K562 (cell line): ENCODE results near the gene SPHK2. TPM values are rescaled to one million over a fixed set of nuclear protein-coding genes. Genes with fewer than 3 reads are reported as not detected.
A peak's percentile ranks its signal among the peaks of the same experiment; 100 is the strongest.

Experiments
- ELF4 ChIP-seq: fragments of 450-650 bp; formaldehyde crosslinking; IDR thresholded peaks from 2 replicates; pipeline ENCODE4 v1.4.0; 2022; ENCODE audit warnings: missing genetic modification characterization
- GABPB1 ChIP-seq: sonication (generic); formaldehyde crosslinking; IDR thresholded peaks from 2 replicates; pipeline ENCODE4 v1.8.0; 2022; ENCODE audit warnings: mild to moderate bottlenecking, missing genetic modification reagents
- KDM1A ChIP-seq, 2 experiments: fragments of 450-650 bp; IDR thresholded peaks; 2 replicates each; pipeline ENCODE4 v1.6.1; 2016; ENCODE audit warnings: mild to moderate bottlenecking in 2 of 2
- SETDB1 ChIP-seq: IDR thresholded peaks from one replicate; pipeline ENCODE4 v1.6.1; 2012; ENCODE audit warnings: low read length, control low read depth, inconsistent platforms
- TBL1XR1 ChIP-seq, 2 experiments: IDR thresholded peaks; 2 replicates each; pipeline ENCODE4 v1.6.1; 2012; ENCODE audit warnings: improper control_type of control experiment in 2 of 2, low read length in 2 of 2, mild to moderate bottlenecking in 1 of 2
- ZNF134 ChIP-seq: fragments of 250-450 bp; sonication (Bioruptor Pico); conservative IDR thresholded peaks from 2 replicates; pipeline ENCODE4 v1.4.0; 2020
- polyA plus RNA-seq, 8 experiments: library from polyadenylated mRNA; depleted of rRNA in 4 of 8; stranded (reverse) in 5 of 8; unstranded in 3 of 8; fragments of >200 nt; fragmentation: Nextera tagmentation in 2 of 8; fragmentation: Illumina TruSeq in 1 of 8; extraction: Ambion mirVana in 2 of 8; extraction: Trizol in 1 of 8; gene quantifications; 2 replicates each; pipeline versions ENCODE4 v1.2.1 to v1.2.3, GENCODE V29; 2011 to 2014; ENCODE audit warnings: inconsistent platforms in 1 of 8, missing spikeins in 1 of 8
- total RNA-seq, 7 experiments: library from RNA; depleted of rRNA in 6 of 7; stranded (reverse); fragments of >200 nt in 6 of 7; fragmentation: Illumina TruSeq in 2 of 7; extraction: Trizol in 2 of 7; gene quantifications; 2 replicates each; pipeline versions ENCODE4 v1.2.1 to v1.2.3, GENCODE V29; 2011 to 2021; ENCODE audit warnings: low replicate concordance in 1 of 7
- TF ChIP-seq, protein P1 (sequence below), 2 experiments: fragments of 450-650 bp in 1 of 2; sonication (generic) in 1 of 2; formaldehyde crosslinking in 1 of 2; IDR thresholded peaks; 2 replicates each; pipeline versions ENCODE4 v1.7.1 to v1.9.0; 2016 to 2022; ENCODE audit warnings: inconsistent platforms in 1 of 2, mild to moderate bottlenecking in 1 of 2, missing genetic modification reagents in 1 of 2
- TF ChIP-seq, protein P2 (sequence below), 2 experiments: fragments of 450-650 bp in 1 of 2; IDR thresholded peaks; 2 replicates each; pipeline ENCODE4 v1.6.1; 2011 to 2017; ENCODE audit warnings: low read depth in 2 of 2, antibody characterized with exemption in 1 of 2, borderline replicate concordance in 1 of 2, low read length in 1 of 2, mild to moderate bottlenecking in 1 of 2, mixed read lengths in 1 of 2; ENCODE audit not compliant: control insufficient read depth in 1 of 2
- TF ChIP-seq, protein P3 (sequence below): sonication (generic); formaldehyde crosslinking; IDR thresholded peaks from 2 replicates; pipeline ENCODE4 v1.8.0; 2022; ENCODE audit warnings: missing genetic modification reagents, mild to moderate bottlenecking, borderline replicate concordance

SPHK2 gene
- total and polyA plus RNA-seq, 9 of the 15 experiments (the other 6 are each of a cell fraction or from before 2014, with no cell fraction given) = 0.10 to 15.2 (median 2.9) TPM

- TF ChIP-seq, protein P1, sequence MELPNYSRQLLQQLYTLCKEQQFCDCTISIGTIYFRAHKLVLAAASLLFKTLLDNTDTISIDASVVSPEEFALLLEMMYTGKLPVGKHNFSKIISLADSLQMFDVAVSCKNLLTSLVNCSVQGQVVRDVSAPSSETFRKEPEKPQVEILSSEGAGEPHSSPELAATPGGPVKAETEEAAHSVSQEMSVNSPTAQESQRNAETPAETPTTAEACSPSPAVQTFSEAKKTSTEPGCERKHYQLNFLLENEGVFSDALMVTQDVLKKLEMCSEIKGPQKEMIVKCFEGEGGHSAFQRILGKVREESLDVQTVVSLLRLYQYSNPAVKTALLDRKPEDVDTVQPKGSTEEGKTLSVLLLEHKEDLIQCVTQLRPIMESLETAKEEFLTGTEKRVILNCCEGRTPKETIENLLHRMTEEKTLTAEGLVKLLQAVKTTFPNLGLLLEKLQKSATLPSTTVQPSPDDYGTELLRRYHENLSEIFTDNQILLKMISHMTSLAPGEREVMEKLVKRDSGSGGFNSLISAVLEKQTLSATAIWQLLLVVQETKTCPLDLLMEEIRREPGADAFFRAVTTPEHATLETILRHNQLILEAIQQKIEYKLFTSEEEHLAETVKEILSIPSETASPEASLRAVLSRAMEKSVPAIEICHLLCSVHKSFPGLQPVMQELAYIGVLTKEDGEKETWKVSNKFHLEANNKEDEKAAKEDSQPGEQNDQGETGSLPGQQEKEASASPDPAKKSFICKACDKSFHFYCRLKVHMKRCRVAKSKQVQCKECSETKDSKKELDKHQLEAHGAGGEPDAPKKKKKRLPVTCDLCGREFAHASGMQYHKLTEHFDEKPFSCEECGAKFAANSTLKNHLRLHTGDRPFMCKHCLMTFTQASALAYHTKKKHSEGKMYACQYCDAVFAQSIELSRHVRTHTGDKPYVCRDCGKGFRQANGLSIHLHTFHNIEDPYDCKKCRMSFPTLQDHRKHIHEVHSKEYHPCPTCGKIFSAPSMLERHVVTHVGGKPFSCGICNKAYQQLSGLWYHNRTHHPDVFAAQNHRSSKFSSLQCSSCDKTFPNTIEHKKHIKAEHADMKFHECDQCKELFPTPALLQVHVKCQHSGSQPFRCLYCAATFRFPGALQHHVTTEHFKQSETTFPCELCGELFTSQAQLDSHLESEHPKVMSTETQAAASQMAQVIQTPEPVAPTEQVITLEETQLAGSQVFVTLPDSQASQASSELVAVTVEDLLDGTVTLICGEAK (IDR thresholded peaks at IDR 0.05) = no peak
- TF ChIP-seq, protein P1 (CRISPR knock-in tag; IDR thresholded peaks at IDR 0.05) = no peak
- TF ChIP-seq, protein P2, sequence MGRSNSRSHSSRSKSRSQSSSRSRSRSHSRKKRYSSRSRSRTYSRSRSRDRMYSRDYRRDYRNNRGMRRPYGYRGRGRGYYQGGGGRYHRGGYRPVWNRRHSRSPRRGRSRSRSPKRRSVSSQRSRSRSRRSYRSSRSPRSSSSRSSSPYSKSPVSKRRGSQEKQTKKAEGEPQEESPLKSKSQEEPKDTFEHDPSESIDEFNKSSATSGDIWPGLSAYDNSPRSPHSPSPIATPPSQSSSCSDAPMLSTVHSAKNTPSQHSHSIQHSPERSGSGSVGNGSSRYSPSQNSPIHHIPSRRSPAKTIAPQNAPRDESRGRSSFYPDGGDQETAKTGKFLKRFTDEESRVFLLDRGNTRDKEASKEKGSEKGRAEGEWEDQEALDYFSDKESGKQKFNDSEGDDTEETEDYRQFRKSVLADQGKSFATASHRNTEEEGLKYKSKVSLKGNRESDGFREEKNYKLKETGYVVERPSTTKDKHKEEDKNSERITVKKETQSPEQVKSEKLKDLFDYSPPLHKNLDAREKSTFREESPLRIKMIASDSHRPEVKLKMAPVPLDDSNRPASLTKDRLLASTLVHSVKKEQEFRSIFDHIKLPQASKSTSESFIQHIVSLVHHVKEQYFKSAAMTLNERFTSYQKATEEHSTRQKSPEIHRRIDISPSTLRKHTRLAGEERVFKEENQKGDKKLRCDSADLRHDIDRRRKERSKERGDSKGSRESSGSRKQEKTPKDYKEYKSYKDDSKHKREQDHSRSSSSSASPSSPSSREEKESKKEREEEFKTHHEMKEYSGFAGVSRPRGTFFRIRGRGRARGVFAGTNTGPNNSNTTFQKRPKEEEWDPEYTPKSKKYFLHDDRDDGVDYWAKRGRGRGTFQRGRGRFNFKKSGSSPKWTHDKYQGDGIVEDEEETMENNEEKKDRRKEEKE (IDR thresholded peaks at IDR 0.05; ENCODE audit: borderline replicate concordance in 1 of 2, control insufficient read depth in 1 of 2, low read depth in 2 of 2, low read length in 1 of 2) = no peak
- TF ChIP-seq ELF4 (CRISPR knock-in tag) (no peak), TBL1XR1 (IDR thresholded peaks at IDR 0.05; ENCODE audit: low read length in 2 of 2) (no peak), ZNF134 (CRISPR knock-in tag) (no peak), GABPB1 (CRISPR knock-in tag) (no peak), SETDB1 (no peak), KDM1A (IDR thresholded peaks at IDR 0.05) (peak; percentile 72 to 79)
- TF ChIP-seq, protein P3, sequence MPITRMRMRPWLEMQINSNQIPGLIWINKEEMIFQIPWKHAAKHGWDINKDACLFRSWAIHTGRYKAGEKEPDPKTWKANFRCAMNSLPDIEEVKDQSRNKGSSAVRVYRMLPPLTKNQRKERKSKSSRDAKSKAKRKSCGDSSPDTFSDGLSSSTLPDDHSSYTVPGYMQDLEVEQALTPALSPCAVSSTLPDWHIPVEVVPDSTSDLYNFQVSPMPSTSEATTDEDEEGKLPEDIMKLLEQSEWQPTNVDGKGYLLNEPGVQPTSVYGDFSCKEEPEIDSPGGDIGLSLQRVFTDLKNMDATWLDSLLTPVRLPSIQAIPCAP (CRISPR knock-in tag) = no peak
These were observed 15.5 kb upstream of the SPHK2 start (continued) for GRCh38 chr19:48603850-48604249.
